ENCODE measurements around the gene CD44. TPM values are rescaled to one million over a fixed set of nuclear protein-coding genes. Genes with fewer than 3 reads are reported as not detected.

The CD44 gene
- total and polyA plus RNA-seq, 11 donors: 3.9 to 210 (median 26.2) TPM

DNA sequence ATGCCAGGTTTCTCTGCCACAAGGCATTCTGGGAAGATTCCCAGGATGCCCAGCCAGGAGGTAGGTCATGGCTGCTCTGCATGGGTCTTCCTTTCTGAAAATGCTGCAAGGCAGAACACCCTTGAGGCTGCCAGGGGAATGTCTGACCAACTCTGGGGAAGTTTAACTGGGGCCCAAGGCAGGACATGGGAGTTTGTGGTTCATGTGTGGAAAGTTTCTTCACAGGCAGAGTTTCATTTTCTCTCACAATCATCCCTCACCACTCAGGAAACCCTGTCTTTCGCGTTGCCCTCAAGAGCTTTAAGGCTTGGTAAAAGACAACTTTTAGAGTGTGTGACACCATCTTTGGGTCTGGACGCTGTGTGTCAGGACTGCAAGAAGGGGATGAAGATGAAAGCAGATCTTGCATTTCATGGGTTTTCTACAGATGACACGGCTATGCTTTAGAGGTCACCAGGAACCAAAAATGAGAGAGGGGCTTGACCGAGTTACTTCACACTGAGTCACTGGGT, 133.5 kb downstream of the CD44 start:
- Histone ChIP-seq H3K4me3 (no peak overlapping the region), H3K27me3 (no peaks in the 10 kb centered on the region), H3K27ac (no peak overlapping the region), H3K36me3 (no peaks in the 10 kb centered on the region), H3K4me1 (peaks cover 0 to 28% (median 7%) of the 10 kb centered on the region in 12 donors), H3K9me3 (no peaks in the 10 kb centered on the region)
- intact Hi-C loops (cut with DNase I): loop anchor here in 1 of 10 donors (10.0 kb wide), 1 partner anchor 112 kb away; no protein-coding TSS in a partner anchor
- no peak for DNase-seq
- 87 to 95% (median 92%) methylated on average over 5 of the region's 5 CpGs for WGBS, 4 donors
- no peak for ATAC-seq
- TF ChIP-seq POLR2A (IDR thresholded peaks at IDR 0.05) (no peak), CTCF (IDR thresholded peaks at IDR 0.05) (no peak)

- no peak overlapping the region for H3K4me3 ChIP-seq
- no peak for TF ChIP-seq POLR2A (IDR thresholded peaks at IDR 0.05)
- TF ChIP-seq CTCF (IDR thresholded peaks at IDR 0.05): peak in 1 of 12 donors; percentile 20
- peak in 4 of 5 donors; percentile 22 to 51 (median 34) for DNase-seq
- peak in 3 of 4 donors; percentile 50 to 73 (median 64) for ATAC-seq
- H3K27me3 ChIP-seq: no peaks in the 10 kb centered on the region
- no peaks in the 10 kb centered on the region for H3K9me3 ChIP-seq
- H3K27ac ChIP-seq: peak overlapping the region in 1 of 12 donors; percentile 44
- H3K36me3 ChIP-seq: no peaks in the 10 kb centered on the region
- peaks cover 0 to 28% (median 7%) of the 10 kb centered on the region in 12 donors for H3K4me1 ChIP-seq
- WGBS, 4 donors: 62 to 69% (median 67%) methylated on average over 6 of the region's 6 CpGs
- intact Hi-C loops (cut with DNase I): loop anchor here in 1 of 10 donors (10.0 kb wide), 1 partner anchor 110 kb away; no protein-coding TSS in a partner anchor
Observed at GRCh38 chr11:35274909-35275785, 136.2 kb downstream of the CD44 start.

GRCh38 chr11:35275786-35276170, 136.8 kb downstream of the CD44 start:
- H3K27ac ChIP-seq: peak overlapping the region in 1 of 12 donors; percentile 44
- peaks cover 0 to 28% (median 10%) of the 10 kb centered on the region in 12 donors for H3K4me1 ChIP-seq
- TF ChIP-seq POLR2A (IDR thresholded peaks at IDR 0.05) (no peak), CTCF (IDR thresholded peaks at IDR 0.05) (no peak)
- 79 to 86% (median 81%) methylated on average over 1 of the region's 1 CpG for WGBS, 4 donors
- no peaks in the 10 kb centered on the region for H3K27me3 ChIP-seq
- ATAC-seq (peak in 1 of 4 donors; percentile 20), DNase-seq (no peak)
- H3K4me3 ChIP-seq: no peak overlapping the region
- H3K9me3 ChIP-seq: no peaks in the 10 kb centered on the region
- H3K36me3 ChIP-seq: no peaks in the 10 kb centered on the region
- intact Hi-C loops (cut with DNase I): loop anchor here in 1 of 10 donors (10.0 kb wide), 1 partner anchor 109 kb away; no protein-coding TSS in a partner anchor

All from heart left ventricle (tissue), 16 donors.